B cell (primary cell): Measurements from ENCODE around the gene AHNAK. TPM values are rescaled to one million over a fixed set of nuclear protein-coding genes. Genes with fewer than 3 reads are reported as not detected.

Experiments used
- ATAC-seq: fragments of 200-7000 bp; cut with Tn5 transposase; one replicate; pipeline ENCODE4 v1.10.0; 2021; ENCODE audit warnings: low read depth, mild to moderate bottlenecking, moderate number of reproducible peaks, moderate library complexity
- CTCF ChIA-PET: fragments of 350-600 bp; sonication (Branson Sonifier 250); formaldehyde crosslinking; loops from one replicate; lab custom pipeline; 2021; ENCODE audit warnings: antibody characterized with exemption, inconsistent platforms; lab: Charles Lee
- POLR2A ChIA-PET: fragments of 350-600 bp; sonication (Branson Sonifier 250); formaldehyde crosslinking; loops from one replicate; lab custom pipeline; 2021; ENCODE audit warnings: antibody characterized with exemption; lab: Charles Lee
- DNase-seq: peaks from one replicate; pipeline ENCODE4 v3.0.0; 2013
- H2AFZ ChIP-seq: 2 replicates; pipeline ENCODE4 v1.6.1; 2012; ENCODE audit warnings: mild to moderate bottlenecking, low read depth, low read length; ENCODE audit not compliant: insufficient read depth, poor library complexity, severe bottlenecking
- H3K27ac ChIP-seq, 2 donors: 1 replicate in 1 of 2; 2 replicates in 1 of 2; pipeline ENCODE4 v1.5.1; 2012 to 2013; ENCODE audit warnings: low read length in 2 of 2, mild to moderate bottlenecking in 2 of 2, moderate library complexity in 1 of 2
- H3K27me3 ChIP-seq, 4 experiments: fragments of 200-600 bp in 1 of 4; sonication (generic) in 1 of 4; replicated peaks in 1 of 4; 1 replicate in 2 of 4; 2 replicates in 2 of 4; pipeline versions ENCODE4 v1.6.1 to v1.7.0; 2013 to 2016; ENCODE audit warnings: low read length in 3 of 4, mild to moderate bottlenecking in 2 of 4, mixed read lengths in 1 of 4, moderate library complexity in 1 of 4; ENCODE audit not compliant: insufficient read depth in 4 of 4, control insufficient read depth in 3 of 4; ENCODE audit errors: control extremely low read depth in 1 of 4
- H3K36me3 ChIP-seq, 2 experiments: replicated peaks in 1 of 2; 1 replicate in 1 of 2; 2 replicates in 1 of 2; pipeline versions ENCODE4 v1.6.1 to v1.7.1; 2013; ENCODE audit warnings: low read length in 1 of 2; ENCODE audit not compliant: insufficient read depth in 2 of 2, control insufficient read depth in 1 of 2; ENCODE audit errors: control extremely low read depth in 1 of 2, extremely low read depth in 1 of 2
- H3K4me1 ChIP-seq, 2 donors: fragments of 200-600 bp in 1 of 2; sonication (generic) in 1 of 2; 1 replicate in 1 of 2; 2 replicates in 1 of 2; pipeline versions ENCODE4 v1.5.1 to v1.6.1; 2013 to 2017; ENCODE audit warnings: low read length in 2 of 2; ENCODE audit not compliant: control insufficient read depth in 2 of 2, insufficient read depth in 2 of 2
- H3K4me2 ChIP-seq: replicated peaks from 2 replicates; pipeline ENCODE3; 2012; ENCODE audit warnings: mild to moderate bottlenecking, low read depth, low read length; ENCODE audit not compliant: poor library complexity, severe bottlenecking
- H3K4me3 ChIP-seq, 5 experiments: fragments of 200-600 bp in 1 of 5; sonication (generic) in 1 of 5; 1 replicate in 3 of 5; 2 replicates in 2 of 5; pipeline versions ENCODE4 v1.5.1 to v1.7.0; 2011 to 2016; ENCODE audit warnings: low read length in 4 of 5, mild to moderate bottlenecking in 4 of 5, low read depth in 2 of 5, control low read depth in 1 of 5, moderate library complexity in 1 of 5; ENCODE audit not compliant: insufficient read depth in 1 of 5; ENCODE audit errors: control extremely low read depth in 1 of 5, extremely low read depth in 1 of 5
- H3K79me2 ChIP-seq: fragments of 200-600 bp; sonication (generic); one replicate; pipeline ENCODE4 v1.6.0; 2016; ENCODE audit warnings: low read length; ENCODE audit not compliant: control insufficient read depth, insufficient read depth
- H3K9ac ChIP-seq: fragments of 200-600 bp; sonication (generic); 2 replicates; pipeline ENCODE4 v1.6.1; 2017; ENCODE audit warnings: mild to moderate bottlenecking, low read length, moderate library complexity
- H3K9me3 ChIP-seq, 3 donors: one replicate each; pipeline versions ENCODE4 v1.6.1 to v1.7.1; 2013; ENCODE audit warnings: low read length in 2 of 3; ENCODE audit not compliant: control insufficient read depth in 2 of 3, insufficient read depth in 1 of 3; ENCODE audit errors: control extremely low read depth in 1 of 3
- H4K20me1 ChIP-seq: 2 replicates; pipeline ENCODE4 v1.6.0; 2012; ENCODE audit warnings: mild to moderate bottlenecking, low read length; ENCODE audit not compliant: insufficient read depth, control insufficient read depth, poor library complexity, severe bottlenecking
- H3K27ac Mint-ChIP-seq: one replicate; pipeline ENCODE4 v1.8.0; 2021; ENCODE audit warnings: mixed read lengths
- H3K27me3 Mint-ChIP-seq: one replicate; pipeline ENCODE4 v1.8.0; 2021; ENCODE audit warnings: mixed read lengths
- H3K4me1 Mint-ChIP-seq: one replicate; pipeline ENCODE4 v1.8.0; 2021; ENCODE audit warnings: mixed read lengths
- H3K4me3 Mint-ChIP-seq: one replicate; pipeline ENCODE4 v1.8.0; 2021; ENCODE audit warnings: mixed read lengths
- H3K9me3 Mint-ChIP-seq: one replicate; pipeline ENCODE4 v1.8.0; 2022; ENCODE audit warnings: mixed read lengths; ENCODE audit not compliant: insufficient read depth
- CTCF ChIP-seq: fragments of 200-600 bp; IDR thresholded peaks from one replicate; pipeline ENCODE4 v1.8.0; 2022; ENCODE audit warnings: antibody characterized with exemption, mild to moderate bottlenecking
- EZH2 ChIP-seq: IDR thresholded peaks from 2 replicates; pipeline ENCODE4 v1.6.1; 2012; ENCODE audit warnings: borderline replicate concordance, low read depth, mild to moderate bottlenecking, moderate library complexity, low read length; ENCODE audit not compliant: insufficient read depth, poor library complexity, severe bottlenecking
- WGBS: methylation state at CpG from one replicate; pipeline ENCODE4 v1.1.5; 2013; ENCODE audit warnings: missing lambda C conversion rate; ENCODE audit not compliant: insufficient coverage; 5-methylcytosine and 5-hydroxymethylcytosine counted together
- intact Hi-C: fragments of 100-400 bp; cut with micrococcal nuclease; formaldehyde crosslinking; loops from one replicate; pipeline ENCODE4 v1.10.0; 2022
- polyA plus RNA-seq: library from polyadenylated mRNA; depleted of rRNA; stranded (reverse); fragments of >200 nt; gene quantifications from 2 replicates; pipeline ENCODE4 v1.2.3, GENCODE V29; 2012
- total RNA-seq, 2 donors: library from RNA; stranded (reverse); fragments of 120-200 nt in 1 of 2; gene quantifications; 1 replicate in 1 of 2; 2 replicates in 1 of 2; pipeline versions ENCODE4 v1.2.3 to v1.2.4, GENCODE V29; 2013 to 2022

The AHNAK gene
- total and polyA plus RNA-seq, 2 donors (not counting 1 experiment from before 2014, with no cell fraction given), result 63.7 to 229 TPM

- no peaks in the 10 kb centered on the region for H3K27me3 ChIP-seq
- 99% methylated on average over 7 of the region's 7 CpGs for WGBS
- H3K27ac ChIP-seq, result no peak overlapping the region
- H3K79me2 ChIP-seq, result no peaks in the 10 kb centered on the region
- no peak overlapping the region for H3K4me3 ChIP-seq
- no peak for ATAC-seq
- DNase-seq, result no peak
- H3K4me2 ChIP-seq, result no peak overlapping the region
- CTCF ChIA-PET, result no interaction called here
- H3K4me1 ChIP-seq, result no peaks in the 10 kb centered on the region
- no peak for TF ChIP-seq CTCF
- TF ChIP-seq EZH2, result no peak
- intact Hi-C loops, result no loop called here
- Mint-ChIP-seq H3K4me3 (no peak overlapping the region), H3K9me3 (no peaks in the 10 kb centered on the region), H3K27me3 (no peaks in the 10 kb centered on the region), H3K27ac (no peak overlapping the region), H3K4me1 (no peaks in the 10 kb centered on the region)
- H3K9me3 ChIP-seq, result no peaks in the 10 kb centered on the region
- no peaks in the 10 kb centered on the region for H4K20me1 ChIP-seq
- POLR2A ChIA-PET, result no interaction called here
- H3K36me3 ChIP-seq, result no peaks in the 10 kb centered on the region
- no peak overlapping the region for H2AFZ ChIP-seq
- H3K9ac ChIP-seq, result no peak overlapping the region
Observed at GRCh38 chr11:62471603-62472002, 75.0 kb downstream of the AHNAK start.

- H3K27me3 ChIP-seq, result no peaks in the 10 kb centered on the region
- TF ChIP-seq EZH2 (no peak), CTCF (no peak)
- no peak overlapping the region for H3K9ac ChIP-seq
- H3K9me3 Mint-ChIP-seq, result no peaks in the 10 kb centered on the region
- POLR2A ChIA-PET, result no interaction called here
- intact Hi-C loops, result no loop called here
- no peaks in the 10 kb centered on the region for H3K79me2 ChIP-seq
- no peaks in the 10 kb centered on the region for H3K27me3 Mint-ChIP-seq
- H3K4me1 ChIP-seq, result peaks cover 0 to 8% of the 10 kb centered on the region in 2 donors
- no peaks in the 10 kb centered on the region for H3K36me3 ChIP-seq
- H4K20me1 ChIP-seq, result no peaks in the 10 kb centered on the region
- WGBS, result no CpG with 5 or more reads among the region's 2 CpGs
- no peak overlapping the region for H2AFZ ChIP-seq
- H3K4me2 ChIP-seq, result no peak overlapping the region
- H3K4me3 ChIP-seq, result no peak overlapping the region
- no peak for ATAC-seq
- no peak overlapping the region for H3K4me3 Mint-ChIP-seq
- no peak for DNase-seq
- CTCF ChIA-PET, result interaction anchor here (0.9 to 3.0 kb wide), 3 partner anchors 44 to 93 kb away, joined by 4 to 7 read pairs (median 5); no protein-coding TSS in a partner anchor
- H3K27ac ChIP-seq, result no peak overlapping the region
- H3K4me1 Mint-ChIP-seq, result peaks cover 6% of the 10 kb centered on the region
- no peaks in the 10 kb centered on the region for H3K9me3 ChIP-seq
- no peak overlapping the region for H3K27ac Mint-ChIP-seq
Observed at GRCh38 chr11:62468577-62468976, 78.0 kb downstream of the AHNAK start.
